Endothelial cell of umbilical vein (primary cell): ENCODE data around the gene SYT6. TPM values are rescaled to one million over a fixed set of nuclear protein-coding genes. Genes with fewer than 3 reads are reported as not detected.

Source experiments
- BruUV-seq: library from RNA; stranded (reverse); fragments of 400-500 nt; replicated peaks from 2 replicates; lab custom pipeline; 2021; lab: Mats Ljungman, UMichigan
- CTCF ChIA-PET: fragments of 300-600, 350-600 bp; sonication (Branson Sonifier 250); formaldehyde crosslinking; loops from one replicate; lab custom pipeline; 2021; ENCODE audit warnings: antibody characterized with exemption, inconsistent platforms; lab: Charles Lee
- POLR2A ChIA-PET: fragments of 300-600, 350-600 bp; sonication (Branson Sonifier 250); formaldehyde crosslinking; loops from one replicate; lab custom pipeline; 2021; ENCODE audit warnings: antibody characterized with exemption, inconsistent platforms; lab: Charles Lee
- DNase-seq: peaks from one replicate; pipeline ENCODE4 v3.0.0-alpha.2; 2011; ENCODE audit warnings: low read depth, low spot score
- FAIRE-seq: peaks from 2 replicates; lab custom pipeline; 2011; peaks lifted over from hg19 to GRCh38; lab: Jason Lieb, UNC
- H2AFZ ChIP-seq: 2 replicates; pipeline ENCODE4 v1.6.0; 2012; ENCODE audit warnings: low read depth, low read length, control low read depth, inconsistent platforms
- H3K27ac ChIP-seq: 2 replicates; pipeline ENCODE4 v1.5.1; 2011; ENCODE audit warnings: low read depth, mild to moderate bottlenecking, control low read depth, low read length, moderate library complexity; ENCODE audit not compliant: insufficient read depth
- H3K27me3 ChIP-seq, 2 experiments: 2 replicates each; pipeline versions ENCODE4 v1.6.0 to v1.6.1; 2011; ENCODE audit warnings: low read length in 2 of 2, mixed read lengths in 1 of 2; ENCODE audit not compliant: control insufficient read depth in 2 of 2, insufficient read depth in 2 of 2
- H3K36me3 ChIP-seq, 2 experiments: 2 replicates in 1 of 2; 3 replicates in 1 of 2; pipeline ENCODE4 v1.5.1; 2011; ENCODE audit warnings: low read length in 2 of 2, mild to moderate bottlenecking in 1 of 2, moderate library complexity in 1 of 2; ENCODE audit not compliant: control insufficient read depth in 2 of 2, insufficient read depth in 2 of 2; ENCODE audit errors: extremely low read depth in 1 of 2
- H3K4me1 ChIP-seq: 3 replicates; pipeline ENCODE4 v1.5.1; 2011; ENCODE audit warnings: mild to moderate bottlenecking, low read length; ENCODE audit not compliant: control insufficient read depth, insufficient read depth; ENCODE audit errors: extremely low read depth
- H3K4me2 ChIP-seq: 2 replicates; pipeline ENCODE4 v1.6.1; 2011; ENCODE audit warnings: low read length, control low read depth, mixed read lengths; ENCODE audit not compliant: insufficient read depth
- H3K4me3 ChIP-seq, 3 experiments: fragments of 200-600 bp in 1 of 3; sonication (generic), shearing (Covaris generic) in 1 of 3; replicated peaks in 1 of 3; 2 replicates each; pipeline ENCODE4 v1.5.1; 2011 to 2016; ENCODE audit warnings: control low read depth in 3 of 3, low read length in 3 of 3, mild to moderate bottlenecking in 2 of 3, inconsistent platforms in 1 of 3, low read depth in 1 of 3, moderate library complexity in 1 of 3; ENCODE audit not compliant: insufficient read depth in 1 of 3
- H3K79me2 ChIP-seq: 2 replicates; pipeline ENCODE4 v1.6.0; 2012; ENCODE audit warnings: low read length, inconsistent platforms; ENCODE audit not compliant: control insufficient read depth, insufficient read depth
- H3K9ac ChIP-seq: replicated peaks from 2 replicates; pipeline ENCODE3; 2011; ENCODE audit warnings: low read length, control low read depth; ENCODE audit not compliant: insufficient read depth; ENCODE audit errors: extremely low read depth
- H3K9me1 ChIP-seq: replicated peaks from 3 replicates; pipeline ENCODE4 v1.6.0; 2011; ENCODE audit warnings: mild to moderate bottlenecking, low read length; ENCODE audit not compliant: control insufficient read depth, insufficient read depth; ENCODE audit errors: extremely low read depth
- H3K9me3 ChIP-seq: replicated peaks from 2 replicates; pipeline ENCODE4 v1.5.1; 2012; ENCODE audit warnings: low read length, inconsistent platforms; ENCODE audit not compliant: control insufficient read depth, insufficient read depth
- H4K20me1 ChIP-seq: replicated peaks from 2 replicates; pipeline ENCODE3; 2011; ENCODE audit warnings: mild to moderate bottlenecking, low read length; ENCODE audit not compliant: control insufficient read depth, insufficient read depth; ENCODE audit errors: extremely low read depth
- EZH2 ChIP-seq: IDR thresholded peaks from 2 replicates; pipeline ENCODE4 v1.6.1; 2012; ENCODE audit warnings: borderline replicate concordance, low read depth, mild to moderate bottlenecking, moderate library complexity, low read length, inconsistent platforms; ENCODE audit not compliant: severe bottlenecking
- FOS ChIP-seq: IDR thresholded peaks from 2 replicates; pipeline ENCODE4 v1.6.1; 2011; ENCODE audit warnings: mild to moderate bottlenecking, low read length, moderate library complexity, borderline replicate concordance; ENCODE audit not compliant: insufficient read depth
- GATA2 ChIP-seq: IDR thresholded peaks from 2 replicates; pipeline ENCODE4 v1.7.0; 2011; ENCODE audit warnings: low read depth, mild to moderate bottlenecking, moderate library complexity, mixed read lengths, low read length; ENCODE audit not compliant: insufficient read length, insufficient read depth
- JUN ChIP-seq: IDR thresholded peaks from 2 replicates; pipeline ENCODE4 v1.6.1; 2011; ENCODE audit warnings: borderline replicate concordance, low read depth; ENCODE audit not compliant: insufficient read length, insufficient read depth
- MYC ChIP-seq: IDR thresholded peaks from one replicate; pipeline ENCODE4 v1.6.1; 2011; ENCODE audit warnings: mild to moderate bottlenecking, low read depth, low read length
- POLR2A ChIP-seq: IDR thresholded peaks from 2 replicates; pipeline ENCODE4 v1.6.1; 2012; ENCODE audit warnings: low read depth, mild to moderate bottlenecking, control low read depth, low read length
- POLR2AphosphoS5 ChIP-seq: IDR thresholded peaks from 2 replicates; pipeline ENCODE4 v1.6.1; 2012; ENCODE audit warnings: low read depth, mild to moderate bottlenecking, control low read depth, low read length, moderate library complexity; ENCODE audit not compliant: insufficient read depth
- dilution Hi-C: fragments of 300-500 bp; cut with MboI; formaldehyde crosslinking; loops from one replicate; pipeline ENCODE4 v1.15.0; 2019; ENCODE audit warnings: low sequenced_read_pairs; ENCODE audit not compliant: extremely low pct_ligation_motif_present
- intact Hi-C: fragments of 100-400 bp; cut with micrococcal nuclease; formaldehyde crosslinking; loops from one replicate; pipeline ENCODE4 v1.10.0; 2022
- polyA plus RNA-seq, 4 experiments: library from polyadenylated mRNA; depleted of rRNA in 3 of 4; stranded (reverse) in 3 of 4; unstranded in 1 of 4; fragments of >200 nt; gene quantifications; 2 replicates each; pipeline versions ENCODE4 v1.2.1 to v1.2.3, GENCODE V29; 2011 to 2012; ENCODE audit warnings: missing spikeins in 1 of 4
- total RNA-seq: library from RNA; stranded (reverse); gene quantifications from 2 replicates; pipeline ENCODE4 v1.2.3, GENCODE V29; 2021
- TF ChIP-seq, protein P1 (sequence below): IDR thresholded peaks from 2 replicates; pipeline ENCODE4 v1.6.1; 2011; ENCODE audit not compliant: insufficient read depth, insufficient read length
- TF ChIP-seq, protein P2 (sequence below), 2 donors: IDR thresholded peaks; 1 replicate in 1 of 2; 2 replicates in 1 of 2; pipeline ENCODE4 v1.5.1; 2011; ENCODE audit warnings: low read length in 2 of 2, mild to moderate bottlenecking in 2 of 2, moderate library complexity in 2 of 2, control low read depth in 1 of 2, inconsistent platforms in 1 of 2, low read depth in 1 of 2; ENCODE audit not compliant: insufficient read depth in 1 of 2; ENCODE audit errors: extremely low read depth in 1 of 2

Gene SYT6
- total and polyA plus RNA-seq, 2 donors (not counting 3 experiments of a cell fraction or from before 2014, with no cell fraction given) = 0.04 TPM; not detected in 1

DNA sequence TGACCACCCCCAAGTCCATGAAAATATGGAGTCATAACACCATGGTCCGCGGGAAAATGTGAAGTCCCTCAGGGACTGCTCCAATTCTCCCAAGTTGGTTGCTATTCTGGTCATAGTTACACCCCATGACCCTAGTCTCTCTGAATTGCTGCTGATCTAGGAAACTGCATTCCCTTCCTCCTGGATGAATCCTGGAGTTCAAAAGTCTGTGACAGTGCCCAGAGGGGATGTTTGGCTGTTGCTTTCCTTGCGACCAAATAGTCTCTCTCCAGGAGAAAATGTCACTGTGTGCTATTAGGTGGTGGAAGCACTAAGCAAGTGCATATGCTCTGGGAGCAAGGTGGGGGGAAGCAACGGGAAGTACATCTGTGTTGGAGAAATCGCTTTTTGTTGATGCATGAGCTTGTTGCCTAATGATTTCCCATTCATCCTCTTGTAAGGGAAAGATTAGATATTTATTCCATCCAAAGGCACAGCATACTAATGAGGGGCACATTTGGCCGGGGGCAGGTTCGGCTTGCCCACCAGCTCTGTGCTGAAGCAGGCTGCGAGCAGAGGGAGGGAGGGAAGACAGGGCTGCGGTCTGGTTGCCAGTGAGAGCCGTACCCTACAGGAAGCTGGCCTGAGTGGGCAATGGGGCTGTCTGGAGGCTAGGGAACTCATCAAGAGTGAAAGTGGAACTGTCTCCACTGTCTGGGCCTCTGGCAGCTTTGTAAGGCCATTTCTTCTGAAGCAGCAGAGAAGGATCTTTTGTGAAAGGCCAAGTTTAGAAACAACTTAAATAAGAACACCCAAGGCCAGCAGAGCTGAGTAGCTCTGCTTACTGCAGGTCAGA lies 27.2 kb downstream of the SYT6 start:
- no peak overlapping the region for H2AFZ ChIP-seq
- ChIA-PET POLR2A (no interaction called here), CTCF (interaction anchor here (0.9 kb wide), 1 partner anchor 157 kb away, joined by 4 read pairs; no protein-coding TSS in a partner anchor)
- no peaks in the 10 kb centered on the region for H3K9me3 ChIP-seq
- FAIRE-seq (no peak), DNase-seq (no peak)
- no peaks in the 10 kb centered on the region for H3K36me3 ChIP-seq
- H4K20me1 ChIP-seq = no peaks in the 10 kb centered on the region
- no peaks in the 10 kb centered on the region for H3K9me1 ChIP-seq
- dilution Hi-C loops = no loop called here
- TF ChIP-seq POLR2A = no peak
- TF ChIP-seq FOS = no peak
- TF ChIP-seq GATA2 = no peak
- no peak for TF ChIP-seq EZH2
- TF ChIP-seq, protein P1, sequence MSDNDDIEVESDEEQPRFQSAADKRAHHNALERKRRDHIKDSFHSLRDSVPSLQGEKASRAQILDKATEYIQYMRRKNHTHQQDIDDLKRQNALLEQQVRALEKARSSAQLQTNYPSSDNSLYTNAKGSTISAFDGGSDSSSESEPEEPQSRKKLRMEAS = no peak
- no peak for TF ChIP-seq JUN
- TF ChIP-seq, protein P2, sequence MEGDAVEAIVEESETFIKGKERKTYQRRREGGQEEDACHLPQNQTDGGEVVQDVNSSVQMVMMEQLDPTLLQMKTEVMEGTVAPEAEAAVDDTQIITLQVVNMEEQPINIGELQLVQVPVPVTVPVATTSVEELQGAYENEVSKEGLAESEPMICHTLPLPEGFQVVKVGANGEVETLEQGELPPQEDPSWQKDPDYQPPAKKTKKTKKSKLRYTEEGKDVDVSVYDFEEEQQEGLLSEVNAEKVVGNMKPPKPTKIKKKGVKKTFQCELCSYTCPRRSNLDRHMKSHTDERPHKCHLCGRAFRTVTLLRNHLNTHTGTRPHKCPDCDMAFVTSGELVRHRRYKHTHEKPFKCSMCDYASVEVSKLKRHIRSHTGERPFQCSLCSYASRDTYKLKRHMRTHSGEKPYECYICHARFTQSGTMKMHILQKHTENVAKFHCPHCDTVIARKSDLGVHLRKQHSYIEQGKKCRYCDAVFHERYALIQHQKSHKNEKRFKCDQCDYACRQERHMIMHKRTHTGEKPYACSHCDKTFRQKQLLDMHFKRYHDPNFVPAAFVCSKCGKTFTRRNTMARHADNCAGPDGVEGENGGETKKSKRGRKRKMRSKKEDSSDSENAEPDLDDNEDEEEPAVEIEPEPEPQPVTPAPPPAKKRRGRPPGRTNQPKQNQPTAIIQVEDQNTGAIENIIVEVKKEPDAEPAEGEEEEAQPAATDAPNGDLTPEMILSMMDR (IDR thresholded peaks at IDR 0.05; ENCODE audit: extremely low read depth in 1 of 2, insufficient read depth in 1 of 2, low read depth in 1 of 2, low read length in 2 of 2) = no peak
- TF ChIP-seq POLR2AphosphoS5 = no peak
- no peak for TF ChIP-seq MYC
- no TSS peak for BruUV-seq
- no peak overlapping the region for H3K27ac ChIP-seq
- H3K4me3 ChIP-seq = no peak overlapping the region
- no peaks in the 10 kb centered on the region for H3K79me2 ChIP-seq
- peaks cover 0 to 3% of the 10 kb centered on the region in 2 experiments for H3K27me3 ChIP-seq
- no peak overlapping the region for H3K4me2 ChIP-seq
- no peaks in the 10 kb centered on the region for H3K4me1 ChIP-seq
- intact Hi-C loops = no loop called here
- no peak overlapping the region for H3K9ac ChIP-seq
